ENCODE measurements around the gene PMVK.

The PMVK gene

DNA sequence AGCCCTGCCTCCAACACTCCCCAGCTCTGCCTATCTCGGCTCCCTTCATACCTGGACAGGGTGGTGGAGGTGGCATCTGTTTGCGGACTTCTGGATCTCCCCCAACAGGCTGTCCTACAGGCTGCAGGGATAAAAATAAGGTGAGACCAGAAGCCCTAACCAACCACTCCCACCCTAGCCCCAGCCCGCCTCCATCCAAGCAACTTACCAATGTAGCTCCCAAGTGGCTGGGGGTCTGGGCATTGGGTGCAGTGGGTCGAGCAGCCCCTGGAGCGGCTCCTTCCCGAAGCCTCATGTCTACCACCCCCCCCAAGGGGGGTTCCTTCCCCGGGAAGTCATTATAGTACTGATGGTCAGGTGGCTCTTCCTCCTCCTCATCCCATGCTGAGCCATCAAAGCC, 29.6 kb upstream of the PMVK start:
- no peak for DNase-seq (ENCODE audit: low read depth)

DNA sequence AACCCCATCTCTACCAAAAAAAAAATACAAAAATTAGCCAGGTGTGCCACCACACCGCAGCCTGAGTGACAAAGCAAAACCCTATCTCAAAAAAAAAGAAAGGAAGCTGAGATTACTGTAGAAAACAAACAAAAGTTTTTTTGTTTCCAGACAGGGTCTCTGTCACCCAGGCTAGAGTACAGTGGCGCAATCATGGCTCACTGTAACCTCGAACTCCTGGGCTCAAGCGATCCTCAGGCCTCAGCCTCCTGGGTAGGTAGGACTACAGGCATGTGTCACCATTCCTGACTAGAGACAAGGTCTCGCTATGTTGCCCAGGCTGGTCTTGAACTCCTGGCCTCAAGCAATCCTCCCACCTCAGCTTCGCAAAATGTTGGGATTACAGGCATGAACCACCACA, 27.8 kb upstream of the PMVK start:
- no peak for DNase-seq (ENCODE audit: low read depth)

DNA sequence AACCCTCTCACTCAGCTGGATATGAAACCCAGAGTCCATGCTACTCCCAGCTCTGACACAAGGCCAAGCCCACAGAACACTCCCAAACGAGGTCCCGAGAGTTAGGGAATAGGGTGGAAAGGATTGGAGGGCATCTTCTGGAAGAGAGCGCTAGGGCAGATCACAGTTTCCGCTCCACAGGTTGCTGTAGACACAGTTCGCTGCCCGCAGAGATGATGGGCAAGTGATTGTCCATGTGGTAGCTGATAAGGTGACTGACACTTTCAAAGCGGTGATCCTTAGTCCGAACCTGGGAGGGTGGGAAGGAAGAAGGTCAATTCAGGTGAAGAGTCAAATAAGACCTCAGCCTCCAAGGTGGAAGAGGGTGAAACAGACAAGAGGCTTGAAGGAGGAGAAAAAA, 27.1 kb upstream of the PMVK start:
- DNase-seq (ENCODE audit: low read depth): no peak

GRCh38 chr1:154962795-154963330, 26.3 kb upstream of the PMVK start:
- no peak for DNase-seq (ENCODE audit: low read depth)

- DNase-seq (ENCODE audit: low read depth): no peak
These were observed 25.7 kb upstream of the PMVK start for GRCh38 chr1:154962156-154962749.

DNA sequence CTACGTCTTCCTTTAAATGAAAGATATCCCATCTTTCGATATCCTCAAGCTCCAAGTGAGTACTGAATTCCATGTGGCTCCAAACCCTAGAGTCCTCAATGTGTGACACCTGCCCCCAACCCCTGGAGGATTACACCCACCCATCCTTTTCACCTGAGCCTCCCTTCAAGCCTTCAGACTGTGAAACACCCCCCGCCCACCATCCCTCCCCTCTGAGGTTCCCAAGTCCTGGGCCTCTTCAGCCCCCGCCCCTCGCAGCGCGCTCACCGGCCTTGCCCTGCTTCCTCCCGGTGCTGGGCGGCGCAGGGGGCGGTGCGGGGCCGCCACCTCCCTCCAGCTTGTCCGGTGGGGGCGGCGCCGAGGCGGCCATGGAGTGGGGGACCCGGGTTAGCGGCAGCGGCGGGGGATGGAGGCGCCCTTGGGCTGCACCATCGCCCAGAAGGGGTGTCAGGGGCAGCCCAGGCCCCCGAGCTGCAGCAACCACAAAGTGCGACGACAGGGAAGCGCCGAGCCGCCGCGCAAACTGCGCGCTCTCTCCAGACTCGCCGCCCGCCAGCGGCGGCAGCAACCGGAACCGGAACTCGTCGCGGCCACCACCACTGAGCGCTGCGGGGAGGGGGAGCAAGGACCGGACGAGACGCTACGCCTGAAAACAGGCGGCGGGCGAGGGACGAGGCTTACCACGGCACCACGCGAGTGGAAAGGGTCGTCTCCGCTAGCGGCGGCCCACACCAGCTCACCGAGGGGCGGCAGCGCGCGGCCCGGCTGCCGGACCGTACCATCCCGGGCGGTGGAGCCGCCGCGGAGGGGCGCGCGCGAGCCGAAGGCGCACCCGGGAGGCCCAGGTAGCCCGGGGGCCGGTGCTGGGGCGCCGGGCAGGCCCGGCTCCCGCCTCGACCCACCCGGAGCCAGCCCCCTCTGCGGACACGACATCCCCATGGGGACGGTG, 25.0 kb upstream of the PMVK start, which contains the start of gene PYGO2:
TSS of gene PYGO2 (minus strand) at position 576 of the 949 bp plus-strand sequence. CDS start at position 370, 206 bp downstream.
- DNase-seq (ENCODE audit: low read depth): peak; percentile 71

GRCh38 chr1:154960446-154961136, 24.1 kb upstream of the PMVK start:
- no peak for DNase-seq (ENCODE audit: low read depth)

- DNase-seq (ENCODE audit: low read depth): no peak
These were observed 22.9 kb upstream of the PMVK start for GRCh38 chr1:154959426-154959780.

GRCh38 chr1:154958681-154959425, 22.3 kb upstream of the PMVK start:
- DNase-seq (ENCODE audit: low read depth): no peak

GRCh38 chr1:154958036-154958435, 21.5 kb upstream of the PMVK start:
- no peak for DNase-seq (ENCODE audit: low read depth)

- no peak for DNase-seq (ENCODE audit: low read depth)
These were observed 20.7 kb upstream of the PMVK start for GRCh38 chr1:154957091-154957657.

DNA sequence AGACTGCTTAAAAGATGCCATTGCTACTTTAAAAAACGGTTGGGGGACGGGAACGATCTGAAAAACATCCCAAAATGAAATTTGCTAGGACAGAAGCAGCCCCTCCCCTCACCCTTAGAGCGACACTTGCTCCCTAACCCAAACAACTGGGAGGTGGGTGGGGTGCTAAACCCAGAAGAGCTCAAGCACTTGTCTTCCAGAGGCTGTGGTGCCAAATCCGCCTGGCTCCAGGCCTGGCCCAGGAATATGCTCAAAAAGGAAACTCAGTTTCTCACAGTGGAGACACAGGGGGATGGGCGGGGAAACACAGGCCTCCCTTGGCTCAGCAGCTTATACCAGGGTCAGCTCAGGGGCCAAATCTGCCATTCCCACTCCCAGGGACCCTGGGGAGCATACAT, 20.0 kb upstream of the PMVK start:
- no peak for DNase-seq (ENCODE audit: low read depth)

DNA sequence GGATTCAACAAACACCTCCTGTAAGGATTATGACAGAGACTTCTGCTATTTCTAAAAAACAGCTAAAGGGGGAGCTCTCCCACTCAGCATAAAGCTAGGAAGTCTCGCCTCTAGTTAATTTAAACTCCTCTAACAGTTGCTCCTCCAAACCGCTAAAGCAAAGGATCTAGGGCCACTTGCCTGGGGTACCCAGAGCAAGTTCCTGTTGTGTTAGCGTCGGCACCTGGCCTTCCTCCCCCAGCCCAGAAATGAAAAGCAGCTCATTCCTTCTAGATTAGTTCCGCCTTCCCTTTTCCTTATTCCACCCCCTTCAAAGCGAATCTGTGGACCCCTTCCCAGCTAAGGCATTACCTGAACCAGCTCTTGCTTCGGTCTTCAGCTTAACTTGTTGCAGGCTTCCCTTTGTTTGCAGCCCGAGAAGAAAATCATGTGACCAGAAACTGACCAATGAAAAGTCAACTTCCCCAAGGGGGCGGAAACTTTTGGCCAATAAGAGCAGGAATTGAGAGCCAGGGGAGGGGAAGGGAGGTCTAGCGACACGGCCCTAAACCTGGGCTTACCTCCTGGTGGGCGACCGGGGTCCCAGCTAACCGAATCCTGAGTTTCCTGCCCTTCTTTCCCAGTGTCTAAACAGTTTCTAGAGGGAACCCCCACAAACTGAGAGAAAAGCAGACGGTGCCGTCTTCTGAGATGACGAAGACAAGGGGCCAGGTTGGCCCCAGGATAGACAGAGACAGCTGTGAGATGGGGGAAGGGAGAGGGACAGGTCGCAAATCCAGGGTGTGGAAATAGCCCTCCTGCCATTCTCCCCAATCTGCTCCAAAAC, 19.4 kb upstream of the PMVK start, which contains the start of gene PBXIP1:
TSS of gene PBXIP1 (minus strand) at position 382 of the 826 bp plus-strand sequence. CDS start 2,378 bp downstream, outside the sequence.
- DNase-seq (ENCODE audit: low read depth): peak; percentile 51

- peak; percentile 56 for DNase-seq (ENCODE audit: low read depth)
These were observed 18.7 kb upstream of the PMVK start for GRCh38 chr1:154955039-154955717.

DNA sequence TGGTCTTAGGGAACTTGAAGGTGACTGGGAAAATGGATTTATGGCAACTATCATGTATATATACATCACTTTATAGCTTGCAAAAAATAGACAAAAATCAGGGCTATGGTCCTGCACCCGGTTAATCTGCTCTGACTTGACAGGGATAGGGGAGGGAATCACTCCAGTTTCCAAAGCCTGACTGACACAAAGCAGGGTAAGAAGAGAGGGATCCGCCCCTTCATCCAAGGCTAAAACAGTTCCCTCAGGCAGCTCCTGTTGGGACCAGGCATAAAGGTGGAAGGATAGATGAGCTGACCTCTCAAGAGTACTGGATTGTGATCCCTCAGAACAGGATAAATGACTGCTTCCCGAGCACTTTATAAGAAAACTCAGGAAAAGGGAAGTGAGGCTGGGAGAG, 18.0 kb upstream of the PMVK start:
- no peak for DNase-seq (ENCODE audit: low read depth)

- DNase-seq (ENCODE audit: low read depth): no peak
These were observed 17.1 kb upstream of the PMVK start for GRCh38 chr1:154953611-154954038.

DNA sequence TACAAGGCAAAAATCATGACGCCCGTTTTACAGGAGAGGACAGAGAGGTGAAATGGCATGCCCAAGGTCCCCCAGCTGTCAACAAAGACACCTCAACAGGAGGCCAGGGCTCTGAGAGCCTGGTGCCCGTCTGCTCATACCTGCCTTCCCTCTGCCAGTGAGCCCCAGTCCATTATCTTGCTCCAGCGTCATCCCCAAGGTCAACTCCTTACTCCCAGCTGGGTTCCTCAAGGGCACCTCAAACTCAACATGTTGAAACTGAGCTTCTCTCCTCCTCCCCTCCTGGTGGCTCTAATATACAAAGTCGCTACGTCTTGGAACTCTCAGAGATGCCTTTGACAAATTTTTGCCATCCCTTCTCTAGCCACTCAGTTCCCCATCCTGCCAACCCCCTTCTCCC, 16.1 kb upstream of the PMVK start:
- DNase-seq (ENCODE audit: low read depth): no peak

DNA sequence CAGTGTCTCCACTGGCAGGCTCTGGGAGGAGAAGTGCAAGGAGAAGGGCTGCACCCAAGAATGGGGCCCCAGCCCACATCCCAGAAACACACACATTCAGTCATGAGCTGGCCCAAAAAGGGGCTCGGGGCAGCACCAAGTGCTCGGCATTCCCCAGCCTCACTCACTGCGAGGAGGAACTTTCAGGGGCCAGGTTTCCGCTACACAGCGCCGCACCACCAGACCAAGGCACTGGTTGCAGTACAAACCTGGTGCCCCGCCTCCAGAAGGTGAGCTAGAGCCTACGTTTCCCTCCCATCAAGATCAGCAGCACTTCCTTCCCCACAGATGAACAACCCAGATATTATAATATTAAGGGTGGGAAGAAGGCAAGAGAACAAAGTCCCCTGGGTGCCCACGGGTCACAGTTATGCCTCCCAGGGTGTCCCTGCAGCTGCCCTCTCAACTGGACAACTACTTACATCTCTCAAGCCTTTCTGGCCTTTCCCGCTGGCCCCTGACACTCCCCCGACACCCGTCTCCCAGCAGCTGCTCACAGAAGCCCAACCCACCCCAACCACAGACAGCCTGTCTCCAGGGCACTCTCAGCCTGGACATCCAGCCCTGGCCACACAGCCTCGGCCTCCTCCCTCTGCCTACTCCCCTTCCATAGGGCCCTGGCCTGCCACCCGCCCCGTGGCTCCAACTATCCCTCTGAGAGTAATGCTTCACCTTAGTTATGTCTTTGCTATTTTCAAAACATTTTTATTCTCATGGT, 15.6 kb upstream of the PMVK start:
- no peak for DNase-seq (ENCODE audit: low read depth)

DNA sequence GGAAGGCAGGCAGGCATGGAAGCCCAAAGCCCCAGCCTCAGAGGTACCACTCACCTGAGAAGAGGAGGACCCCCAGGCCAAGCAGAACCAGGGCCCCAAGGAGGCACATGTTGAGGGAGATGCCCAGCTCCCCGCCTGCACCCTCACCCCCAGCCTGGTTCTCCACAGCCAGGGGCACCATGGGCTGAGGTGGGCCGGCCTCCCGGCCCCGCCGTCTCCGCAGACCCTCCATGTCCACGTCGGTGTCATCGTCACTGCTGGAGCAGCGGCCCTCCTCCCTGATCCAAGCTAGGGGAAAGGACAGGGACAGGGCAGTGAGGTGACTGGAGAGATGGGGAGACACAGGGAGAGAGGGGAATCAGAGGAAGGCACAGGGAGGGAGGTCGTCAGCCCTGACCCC, 11.6 kb upstream of the PMVK start:
- no peak for DNase-seq (ENCODE audit: low read depth)
